Measurements from ENCODE around the gene GSTM4. TPM values are rescaled to one million over a fixed set of nuclear protein-coding genes. Genes with fewer than 3 reads are reported as not detected.
A peak's percentile ranks its signal among the peaks of the same experiment; 100 is the strongest.

Gene GSTM4
- 32.6 and 57.2 TPM in 2 replicates for total RNA-seq (2011; cell fraction: chromatin; rRNA removed; ENCODE audit: low replicate concordance)
- 42.2 and 42.5 TPM in 2 replicates for total RNA-seq (2011; cell fraction: nucleolus; rRNA removed)
- total RNA-seq (2011; cell fraction: nucleoplasm; rRNA removed) = 35.5 and 39.5 TPM in 2 replicates
- 18.8 and 26.8 TPM in 2 replicates for total RNA-seq (2014; rRNA removed)
- total RNA-seq (2014; rRNA removed; fragmentation: Illumina TruSeq; extraction: Trizol) = 21.0 and 22.2 TPM in 2 replicates
- 25.0 and 29.7 TPM in 2 replicates for total RNA-seq (2015; rRNA removed; fragmentation: Illumina TruSeq; extraction: Trizol)
- total RNA-seq (2021) = 38.8 and 41.0 TPM in 2 replicates
- polyA plus RNA-seq (2011; rRNA removed) = 45.0 and 57.0 TPM in 2 replicates
- 55.3 and 58.1 TPM in 2 replicates for polyA plus RNA-seq (2011; cell fraction: cytosol; rRNA removed)
- polyA plus RNA-seq (2011; cell fraction: nucleus; rRNA removed) = 108 and 111 TPM in 2 replicates
- polyA plus RNA-seq (2012) = 44.6 and 53.5 TPM in 2 replicates
- 53.4 and 56.1 TPM in 2 replicates for polyA plus RNA-seq (2014; fragmentation: Illumina TruSeq; extraction: Trizol)
- polyA plus RNA-seq (2014; fragmentation: Nextera tagmentation; extraction: Ambion mirVana) = 10 to 100 TPM; 30.5 to 39.2 TPM
- polyA plus RNA-seq (2014; rRNA removed) = 38.4 and 46.2 TPM in 2 replicates
- polyA minus RNA-seq (2011; rRNA and poly(A)+ RNA removed) = 26.7 and 29.8 TPM in 2 replicates
- 19.7 and 21.8 TPM in 2 replicates for polyA minus RNA-seq (2011; cell fraction: cytosol; rRNA and poly(A)+ RNA removed)
- polyA minus RNA-seq (2011; cell fraction: nucleus; rRNA and poly(A)+ RNA removed) = 24.2 and 40.5 TPM in 2 replicates
- Bru-seq, nascent RNA = percentile 62 among the genes with signal in this experiment
- percentile 52 among the genes with signal in this experiment for BruChase-seq, experiment 1, labeled RNA remaining after a 2-hour chase
- percentile 57 among the genes with signal in this experiment for BruChase-seq, experiment 2, labeled RNA remaining after a 6-hour chase
- long read RNA-seq, experiment 1, transcript GSTM4-204 (8 exons, 1,412 nt) = major isoform, 16 of 35 reads
- long read RNA-seq, experiment 1, transcript GSTM4-210 (3 exons, 921 nt) = minor isoform, 5 of 35 reads
- long read RNA-seq, experiment 1, partial matches to known transcripts = 4 of 35 reads
- long read RNA-seq, experiment 1, other reads (novel, unspliced or antisense) = 5 of 35 reads
- long read RNA-seq, experiment 2, transcript GSTM4-204 (8 exons, 1,412 nt) = major isoform, 23 of 41 reads
- long read RNA-seq, experiment 2, partial matches to known transcripts = 1 of 41 reads
- long read RNA-seq, experiment 2, other reads (novel, unspliced or antisense) = 15 of 41 reads
- long read RNA-seq, experiment 3, transcript GSTM4-204 (8 exons, 1,412 nt) = major isoform, 17 of 26 reads
- long read RNA-seq, experiment 3, partial matches to known transcripts = 1 of 26 reads
- long read RNA-seq, experiment 3, other reads (novel, unspliced or antisense) = 5 of 26 reads

DNA sequence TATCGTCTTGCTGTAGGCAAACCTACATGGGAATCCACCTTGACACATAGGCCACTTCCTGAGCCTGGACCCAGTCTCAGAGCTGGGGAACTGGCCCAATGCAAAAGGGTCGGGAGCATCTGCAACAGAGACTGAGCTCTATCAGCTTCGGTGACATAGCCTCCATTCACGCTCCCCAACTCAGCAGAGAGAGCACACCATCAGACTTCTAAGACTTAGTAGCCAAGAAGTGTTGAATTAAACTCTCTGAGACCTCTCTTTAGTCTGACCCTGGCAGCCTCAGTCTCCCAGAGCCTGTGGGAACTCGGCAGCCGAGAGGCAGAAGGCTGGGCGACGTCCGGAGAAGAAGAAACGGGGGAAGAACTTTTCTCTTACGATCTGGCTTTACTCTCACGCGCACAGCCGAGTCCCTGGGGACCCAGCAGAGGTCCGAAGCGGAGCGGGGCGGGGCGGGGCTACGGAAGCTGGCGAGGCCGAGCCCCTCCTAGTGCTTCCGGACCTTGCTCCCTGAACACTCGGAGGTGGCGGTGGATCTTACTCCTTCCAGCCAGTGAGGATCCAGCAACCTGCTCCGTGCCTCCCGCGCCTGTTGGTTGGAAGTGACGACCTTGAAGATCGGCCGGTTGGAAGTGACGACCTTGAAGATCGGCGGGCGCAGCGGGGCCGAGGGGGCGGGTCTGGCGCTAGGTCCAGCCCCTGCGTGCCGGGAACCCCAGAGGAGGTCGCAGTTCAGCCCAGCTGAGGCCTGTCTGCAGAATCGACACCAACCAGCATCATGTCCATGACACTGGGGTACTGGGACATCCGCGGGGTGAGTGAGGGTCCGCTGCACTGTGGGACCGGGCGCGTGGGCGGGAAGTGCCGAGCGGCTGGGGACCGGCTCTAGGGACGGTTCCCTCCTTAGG is at the start of gene GSTM4:
GSTM4 (plus strand) TSS at position 485 of the 905 bp plus-strand sequence; CDS start at position 776, 291 bp downstream.
- 0 out of 3 replicates have a peak, but pooled peaks cover 2% of the 10 kb centered on the region for H3K79me2 ChIP-seq (ENCODE audit: control insufficient read depth, insufficient read depth, low read length)
- in situ Hi-C loops (cut with MboI) (no loop called here), intact Hi-C loops (cut with micrococcal nuclease) (no loop called here)
- DNase-seq (ENCODE audit: extremely low read depth in 1 of 4, low spot score in 3 of 4) = peak; percentile 89 to 95 (median 92)
- CTCF ChIA-PET (ENCODE audit: low intra/inter-chr PET ratio) = no interaction called here
- peak within 1 kb of the TSS; percentile 68 for H3K4me3 ChIP-seq
- no peaks in the 10 kb centered on the region for H3K9me3 ChIP-seq (replicated peaks; ENCODE audit: control insufficient read depth, insufficient read depth, low read depth, low read length)
- POLR2A ChIA-PET = interaction anchor here (0.5 to 2.3 kb wide), 13 partner anchors 10 to 496 kb away, joined by 3 to 6 read pairs (median 3); partner anchors contain the start of genes GNAI3, GSTM2 and STRIP1
- H3K27me3 ChIP-seq (ENCODE audit: control insufficient read depth in 2 of 2, insufficient read depth in 2 of 2, low read length in 2 of 2) = 0 out of 5 replicates have a peak, but pooled peaks cover 0 to 2% of the 10 kb centered on the region in 2 experiments
- WGBS (ENCODE audit: insufficient coverage, low coverage, missing lambda C conversion rate) = under 1% methylated on average over 48 of the region's 54 CpGs
- H3K27ac ChIP-seq (ENCODE audit: extremely low read depth, low read depth, low read length) = peak within 1 kb of the TSS; percentile 80
- TSS peak; percentile 89 for BruUV-seq (replicated peaks)
- H3K36me3 ChIP-seq (ENCODE audit: control insufficient read depth, insufficient read depth, low read length) = peaks cover 14% of the 10 kb centered on the region; the same call in 1 of the 3 replicates
- peak within 1 kb of the TSS; percentile 83 to 94 for H3K9ac ChIP-seq (ENCODE audit: insufficient read depth in 1 of 2, low read depth in 2 of 2, low read length in 2 of 2)
- peaks cover 0 to 24% of the 10 kb centered on the region in 2 experiments; a peak in 3 of 5 replicates for H3K4me1 ChIP-seq (replicated peaks in 1 of 2; ENCODE audit: control insufficient read depth in 2 of 2, insufficient read depth in 2 of 2, low read length in 2 of 2)
- no peaks in the 10 kb centered on the region for H4K20me1 ChIP-seq (replicated peaks; ENCODE audit: control insufficient read depth, insufficient read depth, low read length)
- peak; percentile 90 for FAIRE-seq
- H2AFZ ChIP-seq (ENCODE audit: low read depth, low read length) = peak within 1 kb of the TSS; percentile 99
- no peaks in the 10 kb centered on the region for H3K9me1 ChIP-seq (ENCODE audit: control insufficient read depth, insufficient read depth, low read length)
- peak; percentile 98 for ATAC-seq
- H3K4me2 ChIP-seq (ENCODE audit: insufficient read depth, low read length) = peak within 1 kb of the TSS; percentile 96
- TF ChIP-seq ESRRB (CRISPR knock-in tag; IDR thresholded peaks at IDR 0.05; ENCODE audit: borderline replicate concordance) = no peak
- TF ChIP-seq ATF7 (IDR thresholded peaks at IDR 0.05) = peak; percentile 76
- 0 out of 2 replicates have a peak, but pooled peaks have one; percentile 21 for TF ChIP-seq ELF2 (CRISPR knock-in tag; IDR thresholded peaks at IDR 0.05)
- TF ChIP-seq, protein P1, sequence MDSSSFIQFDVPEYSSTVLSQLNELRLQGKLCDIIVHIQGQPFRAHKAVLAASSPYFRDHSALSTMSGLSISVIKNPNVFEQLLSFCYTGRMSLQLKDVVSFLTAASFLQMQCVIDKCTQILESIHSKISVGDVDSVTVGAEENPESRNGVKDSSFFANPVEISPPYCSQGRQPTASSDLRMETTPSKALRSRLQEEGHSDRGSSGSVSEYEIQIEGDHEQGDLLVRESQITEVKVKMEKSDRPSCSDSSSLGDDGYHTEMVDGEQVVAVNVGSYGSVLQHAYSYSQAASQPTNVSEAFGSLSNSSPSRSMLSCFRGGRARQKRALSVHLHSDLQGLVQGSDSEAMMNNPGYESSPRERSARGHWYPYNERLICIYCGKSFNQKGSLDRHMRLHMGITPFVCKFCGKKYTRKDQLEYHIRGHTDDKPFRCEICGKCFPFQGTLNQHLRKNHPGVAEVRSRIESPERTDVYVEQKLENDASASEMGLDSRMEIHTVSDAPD (CRISPR knock-in tag; IDR thresholded peaks at IDR 0.05) = no peak
- TF ChIP-seq, protein P2, sequence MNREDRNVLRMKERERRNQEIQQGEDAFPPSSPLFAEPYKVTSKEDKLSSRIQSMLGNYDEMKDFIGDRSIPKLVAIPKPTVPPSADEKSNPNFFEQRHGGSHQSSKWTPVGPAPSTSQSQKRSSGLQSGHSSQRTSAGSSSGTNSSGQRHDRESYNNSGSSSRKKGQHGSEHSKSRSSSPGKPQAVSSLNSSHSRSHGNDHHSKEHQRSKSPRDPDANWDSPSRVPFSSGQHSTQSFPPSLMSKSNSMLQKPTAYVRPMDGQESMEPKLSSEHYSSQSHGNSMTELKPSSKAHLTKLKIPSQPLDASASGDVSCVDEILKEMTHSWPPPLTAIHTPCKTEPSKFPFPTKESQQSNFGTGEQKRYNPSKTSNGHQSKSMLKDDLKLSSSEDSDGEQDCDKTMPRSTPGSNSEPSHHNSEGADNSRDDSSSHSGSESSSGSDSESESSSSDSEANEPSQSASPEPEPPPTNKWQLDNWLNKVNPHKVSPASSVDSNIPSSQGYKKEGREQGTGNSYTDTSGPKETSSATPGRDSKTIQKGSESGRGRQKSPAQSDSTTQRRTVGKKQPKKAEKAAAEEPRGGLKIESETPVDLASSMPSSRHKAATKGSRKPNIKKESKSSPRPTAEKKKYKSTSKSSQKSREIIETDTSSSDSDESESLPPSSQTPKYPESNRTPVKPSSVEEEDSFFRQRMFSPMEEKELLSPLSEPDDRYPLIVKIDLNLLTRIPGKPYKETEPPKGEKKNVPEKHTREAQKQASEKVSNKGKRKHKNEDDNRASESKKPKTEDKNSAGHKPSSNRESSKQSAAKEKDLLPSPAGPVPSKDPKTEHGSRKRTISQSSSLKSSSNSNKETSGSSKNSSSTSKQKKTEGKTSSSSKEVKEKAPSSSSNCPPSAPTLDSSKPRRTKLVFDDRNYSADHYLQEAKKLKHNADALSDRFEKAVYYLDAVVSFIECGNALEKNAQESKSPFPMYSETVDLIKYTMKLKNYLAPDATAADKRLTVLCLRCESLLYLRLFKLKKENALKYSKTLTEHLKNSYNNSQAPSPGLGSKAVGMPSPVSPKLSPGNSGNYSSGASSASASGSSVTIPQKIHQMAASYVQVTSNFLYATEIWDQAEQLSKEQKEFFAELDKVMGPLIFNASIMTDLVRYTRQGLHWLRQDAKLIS (CRISPR knock-in tag; IDR thresholded peaks at IDR 0.05) = no peak
- TF ChIP-seq ZNF347 (CRISPR knock-in tag; IDR thresholded peaks at IDR 0.05; ENCODE audit: low read depth) = no peak
- no peak for TF ChIP-seq ZNF311 (CRISPR knock-in tag; IDR thresholded peaks at IDR 0.05)
- TF ChIP-seq FUS (optimal IDR thresholded peaks at IDR 0.05; ENCODE audit: low read depth, low read length) = no peak
- TF ChIP-seq RBFOX2 (IDR thresholded peaks at IDR 0.05; ENCODE audit: low read depth, low read length) = peak; percentile 84

Measured in K562 (cell line).